Measurements from ENCODE around the gene ZNF777. TPM values are rescaled to one million over a fixed set of nuclear protein-coding genes. Genes with fewer than 3 reads are reported as not detected.

Gene ZNF777
- total RNA-seq, 3 donors from 2014 or later = 5.1 to 8.5 (median 8.2) TPM

DNA sequence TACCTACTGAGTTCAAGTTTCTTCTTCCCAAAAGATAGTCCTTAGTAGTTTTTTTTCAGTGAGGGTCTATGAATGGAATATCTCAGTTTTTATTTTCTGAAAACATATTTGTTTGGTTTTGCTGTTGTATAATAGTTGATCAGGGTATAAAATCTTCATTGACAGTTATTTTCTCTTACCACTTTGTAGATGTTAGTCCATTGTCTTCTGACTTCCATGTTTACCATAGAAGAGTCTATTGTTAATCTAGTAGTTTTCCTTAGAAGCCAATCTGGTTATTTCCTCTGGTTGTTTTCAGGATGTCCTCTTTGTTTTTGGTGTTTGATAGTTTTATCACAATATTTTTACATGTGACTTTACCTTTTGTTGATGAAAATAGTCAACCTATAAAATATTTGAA lies 5.5 kb upstream of the ZNF777 start:
- intact Hi-C loops (cut with DNase I; ENCODE audit: low total_unique reads) = no loop called here
- TF ChIP-seq POLR2AphosphoS5 (IDR thresholded peaks at IDR 0.05) = no peak
- no peaks in the 10 kb centered on the region for H3K27me3 ChIP-seq
- no peak for DNase-seq (ENCODE audit: low spot score in 2 of 2)
- H3K27ac ChIP-seq = no peak overlapping the region
- H3K36me3 ChIP-seq = no peaks in the 10 kb centered on the region
- no peaks in the 10 kb centered on the region for H3K4me1 ChIP-seq
- H3K9me3 ChIP-seq = no peaks in the 10 kb centered on the region
- no peak overlapping the region for H3K4me3 ChIP-seq

- TF ChIP-seq CTCF (IDR thresholded peaks at IDR 0.05) (no peak), POLR2AphosphoS5 (IDR thresholded peaks at IDR 0.05) (no peak), POLR2A (IDR thresholded peaks at IDR 0.05) (no peak)
- H3K27me3 ChIP-seq = no peaks in the 10 kb centered on the region
- no peaks in the 10 kb centered on the region for H3K36me3 ChIP-seq
- no peaks in the 10 kb centered on the region for H3K4me1 ChIP-seq
- H3K27ac ChIP-seq = no peak overlapping the region
- no peaks in the 10 kb centered on the region for H3K9me3 ChIP-seq
- DNase-seq (ENCODE audit: low spot score in 2 of 2) = no peak
- intact Hi-C loops (cut with DNase I; ENCODE audit: low total_unique reads) = no loop called here
- H3K4me3 ChIP-seq = no peak overlapping the region
These were observed 2.8 kb upstream of the ZNF777 start for GRCh38 chr7:149463500-149464161.

DNA sequence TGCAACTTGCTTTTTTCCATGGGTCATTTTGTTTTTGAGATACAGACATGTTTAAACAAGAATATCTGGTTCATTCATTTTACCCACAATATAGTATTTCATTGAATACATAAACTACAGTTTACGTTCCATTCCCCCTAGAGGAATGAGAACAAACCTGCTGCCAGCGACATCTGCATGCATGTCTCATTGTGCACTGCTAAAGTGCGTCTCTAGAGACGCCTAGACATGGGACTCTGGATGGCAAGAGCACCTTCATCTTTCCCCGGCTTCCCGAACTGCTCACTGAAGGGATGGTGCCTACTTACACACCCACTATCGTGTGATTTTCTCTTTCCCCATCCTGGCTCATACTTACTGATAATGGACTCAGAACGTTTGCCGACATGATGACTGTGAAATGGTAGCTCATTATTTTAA lies 1.2 kb upstream of the ZNF777 start:
- H3K4me1 ChIP-seq = no peaks in the 10 kb centered on the region
- TF ChIP-seq POLR2A (IDR thresholded peaks at IDR 0.05) (no peak), POLR2AphosphoS5 (IDR thresholded peaks at IDR 0.05) (no peak), CTCF (IDR thresholded peaks at IDR 0.05) (no peak)
- intact Hi-C loops (cut with DNase I; ENCODE audit: low total_unique reads) = no loop called here
- H3K4me3 ChIP-seq = no peak overlapping the region
- no peak for DNase-seq (ENCODE audit: low spot score in 2 of 2)
- no peak overlapping the region for H3K27ac ChIP-seq
- no peaks in the 10 kb centered on the region for H3K9me3 ChIP-seq
- no peaks in the 10 kb centered on the region for H3K27me3 ChIP-seq
- H3K36me3 ChIP-seq = no peaks in the 10 kb centered on the region

- intact Hi-C loops (cut with DNase I; ENCODE audit: low total_unique reads) = no loop called here
- H3K4me1 ChIP-seq = no peaks in the 10 kb centered on the region
- peak overlapping the region in 1 of 2 donors; percentile 86 for H3K27ac ChIP-seq
- no peaks in the 10 kb centered on the region for H3K27me3 ChIP-seq
- peak overlapping the region; percentile 72 to 90 (median 80) for H3K4me3 ChIP-seq
- H3K36me3 ChIP-seq = no peaks in the 10 kb centered on the region
- no peaks in the 10 kb centered on the region for H3K9me3 ChIP-seq
- TF ChIP-seq CTCF (IDR thresholded peaks at IDR 0.05) (no peak), POLR2AphosphoS5 (IDR thresholded peaks at IDR 0.05) (no peak), POLR2A (IDR thresholded peaks at IDR 0.05) (no peak)
- no peak for DNase-seq (ENCODE audit: low spot score in 2 of 2)
These were observed 1.1 kb downstream of the ZNF777 start for GRCh38 chr7:149459540-149460452.

GRCh38 chr7:149459201-149459539 lies 1.7 kb downstream of the ZNF777 start:
- no peaks in the 10 kb centered on the region for H3K27me3 ChIP-seq
- no peaks in the 10 kb centered on the region for H3K9me3 ChIP-seq
- H3K27ac ChIP-seq = no peak overlapping the region
- no peaks in the 10 kb centered on the region for H3K36me3 ChIP-seq
- intact Hi-C loops (cut with DNase I; ENCODE audit: low total_unique reads) = no loop called here
- no peak for DNase-seq (ENCODE audit: low spot score in 2 of 2)
- TF ChIP-seq CTCF (IDR thresholded peaks at IDR 0.05) = no peak
- no peak for TF ChIP-seq POLR2A (IDR thresholded peaks at IDR 0.05)
- no peak for TF ChIP-seq POLR2AphosphoS5 (IDR thresholded peaks at IDR 0.05)
- H3K4me3 ChIP-seq = peak overlapping the region; percentile 63 to 90 (median 80)
- H3K4me1 ChIP-seq = no peaks in the 10 kb centered on the region
